ENCODE data around the gene UTF1.

GRCh38 chr10:133231946-133232574 lies 2.0 kb downstream of the UTF1 start:
- TF ChIP-seq CTCF (IDR thresholded peaks at IDR 0.05; ENCODE audit: poor library complexity, severe bottlenecking) (no peak), SMC3 (conservative IDR thresholded peaks at IDR 0.05; ENCODE audit: poor library complexity) (no peak), TAF1 (IDR thresholded peaks at IDR 0.05; ENCODE audit: low read depth) (no peak)
